ENCODE data around the gene TBKBP1.

The TBKBP1 gene

DNA sequence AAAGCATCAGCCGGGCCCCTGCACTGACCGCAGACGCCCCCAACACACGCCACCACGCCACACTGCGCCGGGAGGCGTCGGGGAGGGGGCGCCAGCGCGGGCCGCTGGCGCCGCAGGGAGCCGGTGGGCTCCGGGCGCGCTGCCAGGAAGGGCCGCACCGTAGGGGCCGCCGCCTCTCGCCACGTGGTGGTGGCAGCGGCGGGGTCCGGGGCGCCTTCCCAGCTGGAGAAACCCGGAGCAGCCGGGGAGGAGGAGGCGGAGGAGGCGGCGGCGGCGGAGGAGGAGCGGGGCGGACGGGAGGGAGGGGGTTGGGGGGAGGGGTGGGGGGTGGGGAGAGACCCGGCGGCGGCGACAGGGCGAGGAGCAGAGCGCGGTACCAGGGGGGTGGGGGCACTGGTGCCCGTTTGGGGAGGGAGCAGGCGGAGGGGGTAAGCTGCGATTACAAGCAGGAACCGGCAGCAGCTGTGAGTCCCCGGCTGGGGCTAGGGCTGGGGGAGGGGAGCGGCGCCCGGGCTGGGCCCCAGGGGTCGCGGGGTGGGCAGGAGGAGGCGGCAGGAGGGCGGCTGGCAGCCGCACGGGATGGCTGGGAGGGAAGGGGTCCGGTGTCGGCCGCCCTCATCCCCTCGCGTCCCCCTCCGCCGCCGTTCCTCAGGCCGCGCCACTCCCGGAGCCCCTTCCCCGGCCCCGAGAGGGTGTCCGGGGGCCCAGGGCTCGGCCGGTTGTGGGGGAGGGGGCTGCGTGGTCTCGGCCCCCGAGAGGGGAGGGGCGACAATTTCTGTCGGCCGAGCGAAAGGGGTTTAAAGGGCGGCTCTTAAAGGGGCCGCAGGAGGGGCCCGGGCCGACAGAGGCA is at the start of gene TBKBP1:
TSS of gene TBKBP1 (plus strand) at position 431 of the 850 bp plus-strand sequence. CDS start 1,952 bp downstream, outside the sequence.
- DNase-seq (ENCODE audit: low read depth), result no peak

GRCh38 chr17:47644324-47644723 is 49.6 kb upstream of the TBKBP1 start:
- peak; percentile 44 for DNase-seq (ENCODE audit: low read depth)

- peak; percentile 100 for DNase-seq (ENCODE audit: low read depth)
Measured at GRCh38 chr17:47649153-47649971, 44.6 kb upstream of the TBKBP1 start, which contains the start of gene KPNB1. Gene KPNB1 (plus strand): TSS chr17:47649919. CDS start chr17:47650245, 326 bp downstream.

DNA sequence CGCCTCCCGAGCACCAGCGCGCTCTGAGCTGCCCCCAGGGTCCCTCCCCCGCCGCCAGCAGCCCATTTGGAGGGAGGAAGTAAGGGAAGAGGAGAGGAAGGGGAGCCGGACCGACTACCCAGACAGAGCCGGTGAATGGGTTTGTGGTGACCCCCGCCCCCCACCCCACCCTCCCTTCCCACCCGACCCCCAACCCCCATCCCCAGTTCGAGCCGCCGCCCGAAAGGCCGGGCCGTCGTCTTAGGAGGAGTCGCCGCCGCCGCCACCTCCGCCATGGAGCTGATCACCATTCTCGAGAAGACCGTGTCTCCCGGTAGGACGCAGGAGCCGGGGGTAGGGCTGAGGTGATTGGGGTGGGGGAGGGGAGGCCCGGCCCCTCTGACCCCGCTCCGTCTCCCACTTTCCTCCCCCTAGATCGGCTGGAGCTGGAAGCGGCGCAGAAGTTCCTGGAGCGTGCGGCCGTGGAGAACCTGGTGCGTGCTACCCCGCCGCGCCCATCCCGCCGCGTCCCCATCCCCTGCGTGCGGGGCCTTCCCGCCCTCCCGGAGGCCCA is 43.9 kb upstream of the TBKBP1 start:
- no peak for DNase-seq (ENCODE audit: low read depth)

DNA sequence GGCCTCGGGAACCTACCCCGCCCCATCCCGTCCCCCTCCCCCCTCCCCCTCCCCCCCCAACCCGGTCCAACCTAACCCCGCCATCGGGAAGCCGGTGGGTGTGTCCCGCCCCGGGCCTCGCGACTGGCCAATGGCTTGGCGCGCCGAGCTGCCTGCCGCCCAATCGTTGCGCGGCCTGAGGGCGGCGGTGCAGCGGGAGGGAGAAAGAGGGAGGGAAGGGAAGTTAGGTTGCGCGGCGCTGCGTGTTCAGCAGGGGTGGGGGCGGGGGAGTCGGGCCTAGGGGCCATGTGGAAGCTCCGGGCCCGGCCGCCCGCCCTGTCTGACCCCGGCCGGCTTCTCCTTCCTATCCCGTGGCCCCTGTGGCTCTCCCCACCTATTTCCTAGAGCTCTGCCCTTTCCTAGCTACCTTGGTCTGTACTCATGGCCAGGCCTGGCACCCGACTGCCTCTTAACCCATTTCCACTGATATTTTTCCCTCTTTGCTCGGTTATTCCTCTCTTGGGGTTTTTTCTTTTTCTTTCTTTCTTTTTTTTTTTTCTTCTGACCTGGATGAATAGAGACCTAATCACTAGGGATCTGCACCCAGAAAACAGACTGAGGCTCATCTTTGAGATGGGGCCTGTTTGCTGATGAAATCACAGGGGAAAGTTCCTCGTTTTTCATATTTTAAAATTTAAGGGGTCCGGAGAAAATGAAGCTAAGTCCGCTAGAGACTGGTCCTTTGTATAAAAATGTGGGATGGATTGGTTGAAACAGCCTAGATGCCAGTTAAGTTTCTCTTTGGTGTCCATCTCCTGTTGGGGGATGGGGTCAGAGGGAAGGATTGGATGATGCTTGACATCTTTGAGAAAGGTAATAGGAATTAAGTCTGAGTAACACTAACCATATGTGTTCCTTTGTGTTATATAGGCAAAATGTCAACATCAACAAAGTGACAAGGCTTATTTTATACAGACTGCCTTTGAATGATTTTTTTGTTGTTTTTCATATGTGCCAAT is 43.1 kb upstream of the TBKBP1 start:
- peak; percentile 92 for DNase-seq (ENCODE audit: low read depth)

DNA sequence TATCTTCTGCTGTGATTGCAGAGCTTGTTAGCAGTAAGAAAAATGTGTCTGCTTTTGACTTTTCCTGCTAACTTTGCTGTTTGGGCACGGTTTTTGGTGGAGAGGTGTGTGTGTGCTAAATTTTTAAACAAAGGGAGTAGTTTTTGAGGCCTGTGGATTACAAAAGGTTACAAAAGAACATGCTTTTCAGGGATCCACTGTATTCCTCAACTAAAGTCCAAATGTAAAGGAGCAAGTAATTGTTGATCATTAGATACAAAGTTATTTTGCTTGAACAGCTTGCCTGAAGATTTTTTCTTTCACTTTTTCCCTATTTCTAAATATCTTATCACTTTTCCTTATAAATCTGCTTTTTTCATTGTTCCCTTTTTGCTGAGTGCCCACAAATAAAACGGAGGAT is 42.3 kb upstream of the TBKBP1 start:
- no peak for DNase-seq (ENCODE audit: low read depth)

DNA sequence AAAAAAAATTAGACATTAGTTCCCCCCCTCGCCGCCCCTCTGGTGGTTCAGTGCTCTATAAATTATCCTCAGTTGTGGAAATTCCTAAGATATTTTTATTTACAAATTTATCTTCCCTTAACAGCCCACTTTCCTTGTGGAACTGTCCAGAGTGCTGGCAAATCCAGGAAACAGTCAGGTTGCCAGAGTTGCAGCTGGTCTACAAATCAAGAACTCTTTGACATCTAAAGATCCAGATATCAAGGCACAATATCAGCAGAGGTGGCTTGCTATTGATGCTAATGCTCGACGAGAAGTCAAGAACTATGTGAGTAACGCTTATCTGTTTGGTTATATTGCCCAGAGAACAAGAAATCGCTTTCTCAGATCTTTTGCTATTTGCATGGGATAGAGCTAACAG is 41.4 kb upstream of the TBKBP1 start:
- no peak for DNase-seq (ENCODE audit: low read depth)

GRCh38 chr17:47653442-47653841 is 40.5 kb upstream of the TBKBP1 start:
- DNase-seq (ENCODE audit: low read depth), result no peak

- no peak for DNase-seq (ENCODE audit: low read depth)
Measured at GRCh38 chr17:47654991-47655390, 39.0 kb upstream of the TBKBP1 start.

DNA sequence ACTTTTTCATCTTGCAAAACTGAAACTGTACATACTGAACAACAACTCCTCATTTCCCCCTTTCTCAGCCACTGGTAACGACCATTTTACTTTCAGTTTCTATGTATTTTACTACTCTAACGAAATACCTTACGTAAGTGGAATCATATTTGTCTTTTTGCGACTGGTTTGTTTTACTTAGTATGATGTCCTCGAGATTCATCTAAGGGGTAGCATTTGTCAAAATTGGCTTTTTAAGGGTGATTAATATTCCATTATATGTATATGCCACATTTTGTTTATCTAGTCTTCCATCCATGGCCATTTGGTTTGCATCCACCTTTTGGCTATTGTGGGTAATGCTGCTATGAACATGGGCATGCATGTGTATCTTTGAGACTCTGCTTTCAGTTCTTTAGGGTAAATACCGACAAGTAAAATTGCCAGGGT is 33.9 kb upstream of the TBKBP1 start:
- DNase-seq (ENCODE audit: low read depth), result no peak

DNA sequence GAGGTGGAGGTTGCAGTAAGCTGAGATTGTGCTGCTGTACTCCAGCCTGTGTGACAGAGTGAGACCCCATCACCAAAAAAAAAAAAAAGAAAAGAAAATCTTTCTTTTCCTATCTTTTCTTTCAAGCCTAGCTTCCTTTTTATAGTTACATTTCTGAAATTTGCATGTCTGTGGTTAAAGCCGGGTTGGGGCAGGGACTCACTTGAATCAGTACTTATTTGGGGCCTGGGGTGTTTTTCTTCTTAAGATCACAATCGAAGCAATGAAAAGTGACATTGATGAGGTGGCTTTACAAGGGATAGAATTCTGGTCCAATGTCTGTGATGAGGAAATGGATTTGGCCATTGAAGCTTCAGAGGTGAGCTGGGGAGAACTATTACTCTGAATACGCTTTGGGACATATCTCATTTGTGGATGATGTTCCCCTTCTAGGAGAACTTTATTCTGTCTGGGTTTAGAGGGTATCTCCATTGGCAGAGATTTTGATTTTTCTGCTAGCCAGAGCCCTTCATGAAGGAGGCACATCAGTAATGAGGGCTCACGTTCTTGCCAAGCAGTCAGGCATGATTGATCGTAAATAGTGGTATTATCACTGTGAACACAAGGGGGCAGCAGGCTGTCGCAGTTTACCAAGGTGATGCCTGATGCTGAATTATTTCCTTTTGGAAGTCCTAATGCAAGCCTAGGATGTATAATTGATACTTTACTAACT is 29.9 kb upstream of the TBKBP1 start:
- peak; percentile 47 for DNase-seq (ENCODE audit: low read depth)

GRCh38 chr17:47664624-47664941 is 29.4 kb upstream of the TBKBP1 start:
- no peak for DNase-seq (ENCODE audit: low read depth)

DNA sequence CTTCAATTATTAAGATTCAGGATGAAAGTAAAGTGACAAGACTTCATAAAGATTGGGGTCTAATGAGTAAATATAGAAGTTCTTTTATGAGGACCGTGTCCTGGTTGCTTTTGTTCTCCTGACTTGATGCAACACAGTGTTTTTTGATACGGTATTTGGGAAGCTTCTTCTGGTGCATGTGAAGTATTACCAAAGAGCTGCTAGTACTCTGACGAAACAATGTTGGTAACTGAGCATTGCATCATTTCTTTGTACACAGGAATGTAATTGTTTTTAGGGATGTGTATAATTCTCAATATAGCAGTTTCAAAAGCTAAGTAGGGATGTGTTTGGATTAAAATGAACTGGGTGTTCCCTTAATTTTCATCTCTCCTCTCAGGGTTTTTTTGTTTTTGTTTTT is 28.3 kb upstream of the TBKBP1 start:
- DNase-seq (ENCODE audit: low read depth), result no peak

DNA sequence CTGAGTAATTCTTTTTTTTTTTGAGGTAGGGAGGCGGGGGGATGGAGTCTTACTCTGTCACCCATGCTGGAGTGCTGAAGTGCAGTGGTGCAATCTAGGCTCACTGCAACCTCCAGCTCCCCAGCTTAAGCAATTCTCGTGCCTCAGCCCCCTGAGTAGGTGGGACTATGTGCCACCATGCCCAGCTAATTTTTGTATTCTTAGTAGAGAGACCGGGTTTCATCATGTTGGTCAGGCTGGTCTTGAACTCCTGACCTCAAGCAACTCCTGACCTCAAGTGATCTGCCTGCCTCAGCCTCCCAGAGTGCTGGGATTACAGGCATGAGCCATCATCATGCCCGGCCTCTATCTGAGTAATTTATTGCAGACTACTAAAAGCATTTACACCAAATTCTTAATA is 24.9 kb upstream of the TBKBP1 start:
- no peak for DNase-seq (ENCODE audit: low read depth)

GRCh38 chr17:47670064-47670463 is 23.9 kb upstream of the TBKBP1 start:
- DNase-seq (ENCODE audit: low read depth), result no peak

DNA sequence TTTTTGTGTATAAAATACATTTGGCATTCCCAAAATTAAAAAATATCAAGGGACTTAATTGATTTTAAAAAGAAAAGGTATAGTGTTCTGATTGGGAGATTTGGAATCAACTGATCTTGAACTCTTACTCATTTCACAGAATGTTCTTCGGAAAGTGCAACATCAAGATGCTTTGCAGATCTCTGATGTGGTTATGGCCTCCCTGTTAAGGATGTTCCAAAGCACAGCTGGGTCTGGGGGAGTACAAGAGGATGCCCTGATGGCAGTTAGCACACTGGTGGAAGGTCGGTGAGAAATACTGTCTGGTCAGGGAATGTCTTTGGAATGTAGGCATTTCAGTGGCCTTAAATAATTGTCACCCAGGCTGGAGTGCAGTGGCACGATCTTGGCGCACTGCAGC is 19.5 kb upstream of the TBKBP1 start:
- no peak for DNase-seq (ENCODE audit: low read depth)

- DNase-seq (ENCODE audit: low read depth), result no peak
Measured at GRCh38 chr17:47675380-47676198, 18.4 kb upstream of the TBKBP1 start.

- no peak for DNase-seq (ENCODE audit: low read depth)
Measured at GRCh38 chr17:47676199-47676472, 17.8 kb upstream of the TBKBP1 start.

DNA sequence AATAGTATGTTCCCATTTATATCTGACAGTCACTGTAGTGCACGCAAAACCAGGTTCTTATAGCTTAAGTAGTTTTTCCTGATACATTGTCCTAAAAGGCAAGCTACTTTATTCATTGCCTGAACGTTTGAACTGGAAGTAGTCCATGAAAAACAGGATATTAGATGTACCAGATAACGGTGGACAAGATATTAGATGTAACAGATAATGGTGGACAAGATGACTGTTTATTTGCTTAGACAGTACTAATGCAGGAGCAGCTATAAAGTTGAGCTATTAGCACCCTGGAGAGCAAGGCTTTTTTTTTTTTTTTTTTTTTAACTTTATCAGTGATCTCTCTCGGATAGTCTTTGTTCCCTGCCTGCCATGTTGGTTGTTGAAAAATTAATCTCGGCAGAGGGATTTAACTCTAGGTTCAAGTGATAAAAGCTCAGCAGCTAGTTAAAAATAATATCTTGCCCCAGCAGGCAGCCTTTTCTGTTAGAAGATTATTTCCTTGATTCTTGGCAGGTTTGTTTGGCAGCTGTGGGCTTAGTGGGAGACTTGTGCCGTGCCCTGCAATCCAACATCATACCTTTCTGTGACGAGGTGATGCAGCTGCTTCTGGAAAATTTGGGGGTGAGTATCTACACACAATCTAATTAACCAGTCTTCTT is 17.3 kb upstream of the TBKBP1 start:
- no peak for DNase-seq (ENCODE audit: low read depth)

- no peak for DNase-seq (ENCODE audit: low read depth)
Measured at GRCh38 chr17:47678196-47678595, 15.8 kb upstream of the TBKBP1 start.

Data from fibroblast of the conjunctiva (primary cell).